Islet precursor cell (in vitro differentiated cells): ENCODE results near the gene NHSL2.
"Not testable (repeated sequence)": the region's sequence is repeated elsewhere in the genome, so short reads cannot be mapped to it uniquely, and the experiment has no call there.

Experiments
- DNase-seq: peaks from one replicate; pipeline ENCODE4 v3.0.0-alpha.2; 2018

The NHSL2 gene

GRCh38 chrX:72137846-72138495, 227.3 kb downstream of the NHSL2 start:
- no peak for DNase-seq

- no peak for DNase-seq
Measured at GRCh38 chrX:72139538-72139937, 228.9 kb downstream of the NHSL2 start.

GRCh38 chrX:72141372-72142004, 230.8 kb downstream of the NHSL2 start:
- no peak for DNase-seq

- no peak for DNase-seq
Measured at GRCh38 chrX:72142094-72142793, 231.6 kb downstream of the NHSL2 start.

GRCh38 chrX:72142794-72143608, 232.4 kb downstream of the NHSL2 start:
- DNase-seq = no peak

GRCh38 chrX:72143609-72143907, 232.9 kb downstream of the NHSL2 start:
- no peak for DNase-seq

GRCh38 chrX:72145181-72145580, 234.5 kb downstream of the NHSL2 start:
- DNase-seq = no peak

GRCh38 chrX:72146527-72146926, 235.9 kb downstream of the NHSL2 start:
- DNase-seq = no peak

GRCh38 chrX:72158773-72159172, 248.1 kb downstream of the NHSL2 start:
- no peak for DNase-seq

- DNase-seq = no peak
Measured at GRCh38 chrX:72159769-72160168, 249.1 kb downstream of the NHSL2 start.

GRCh38 chrX:72165551-72165950, 254.9 kb downstream of the NHSL2 start:
- no peak for DNase-seq

- no peak for DNase-seq
Measured at GRCh38 chrX:72169008-72169728, 258.5 kb downstream of the NHSL2 start.

GRCh38 chrX:72176289-72176688, 265.6 kb downstream of the NHSL2 start:
- DNase-seq = not testable (repeated sequence)

GRCh38 chrX:72176981-72177380, 266.3 kb downstream of the NHSL2 start:
- no peak for DNase-seq

- DNase-seq = no peak
Measured at GRCh38 chrX:72180539-72180938, 269.9 kb downstream of the NHSL2 start.

- peak; percentile 97 for DNase-seq
Measured at GRCh38 chrX:72181178-72182125, 270.8 kb downstream of the NHSL2 start, which contains the start of gene PIN4. PIN4 (plus strand) TSS chrX:72181757; CDS start chrX:72181786, 29 bp downstream.

GRCh38 chrX:72182924-72183323, 272.3 kb downstream of the NHSL2 start:
- DNase-seq = no peak

- DNase-seq = no peak
Measured at GRCh38 chrX:72201836-72202536, 291.3 kb downstream of the NHSL2 start.
